ENCODE results near the gene PNPLA7.
"Not testable (repeated sequence)": the region's sequence is repeated elsewhere in the genome, so short reads cannot be mapped to it uniquely, and the experiment has no call there.

The PNPLA7 gene

DNA sequence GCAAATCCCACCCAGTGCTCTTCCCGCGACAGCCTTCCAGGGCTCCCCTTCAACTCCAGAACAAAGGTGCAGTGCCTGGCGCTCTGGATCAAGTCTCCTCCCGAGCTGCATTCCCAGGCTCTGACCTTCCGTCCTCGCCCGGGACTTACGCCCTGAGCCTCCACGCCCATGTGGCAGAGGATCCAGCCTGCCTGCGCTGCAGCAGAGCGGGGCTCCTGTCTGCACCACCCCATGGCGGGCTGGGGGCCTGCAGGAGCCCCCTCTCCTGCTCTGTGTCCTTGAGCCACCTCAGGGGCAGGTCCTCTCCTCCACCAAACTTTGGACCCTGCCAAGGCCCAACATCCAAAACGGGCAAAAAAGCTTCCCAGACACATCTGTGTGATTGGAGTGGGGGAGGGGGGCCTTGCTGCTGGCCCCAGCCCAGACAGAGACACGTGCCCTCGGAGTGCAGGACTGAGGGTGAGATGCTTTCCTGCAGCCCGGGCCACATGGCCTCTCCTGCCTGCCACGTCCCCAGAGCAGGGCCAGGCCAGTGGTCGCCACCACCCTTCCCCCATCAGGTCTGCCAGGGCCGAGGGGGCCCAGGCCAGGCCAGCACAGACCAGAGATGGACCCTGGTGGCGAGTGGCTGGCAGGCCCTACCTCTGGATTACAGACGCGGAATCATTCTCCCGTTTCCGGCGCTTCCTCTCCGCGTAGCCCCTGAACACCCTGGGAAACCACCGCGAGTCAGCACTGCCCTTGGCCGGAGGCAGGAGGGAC lies 95.4 kb downstream of the PNPLA7 start:
- Histone ChIP-seq H3K9me3 (ENCODE audit: control insufficient read depth in 2 of 2, low read length in 2 of 2) (no peaks in the 10 kb centered on the region), H3K27ac (ENCODE audit: low read depth in 2 of 2, low read length in 2 of 2) (peak overlapping the region; percentile 92 to 95), H3K4me3 (ENCODE audit: low read length in 2 of 2) (peak overlapping the region; percentile 61 to 77), H3K36me3 (ENCODE audit: control insufficient read depth in 2 of 2, insufficient read depth in 2 of 2, low read length in 2 of 2) (peaks cover 0 to 2% of the 10 kb centered on the region in 2 donors), H3K27me3 (ENCODE audit: control insufficient read depth in 2 of 2, insufficient read depth in 2 of 2, low read length in 2 of 2) (no peaks in the 10 kb centered on the region), H3K4me1 (ENCODE audit: control insufficient read depth in 2 of 2, insufficient read depth in 2 of 2, low read length in 2 of 2) (peaks cover 21 to 23% of the 10 kb centered on the region in 2 donors), H3K9ac (ENCODE audit: low read depth in 1 of 2, low read length in 2 of 2) (peak overlapping the region; percentile 83 to 94)

DNA sequence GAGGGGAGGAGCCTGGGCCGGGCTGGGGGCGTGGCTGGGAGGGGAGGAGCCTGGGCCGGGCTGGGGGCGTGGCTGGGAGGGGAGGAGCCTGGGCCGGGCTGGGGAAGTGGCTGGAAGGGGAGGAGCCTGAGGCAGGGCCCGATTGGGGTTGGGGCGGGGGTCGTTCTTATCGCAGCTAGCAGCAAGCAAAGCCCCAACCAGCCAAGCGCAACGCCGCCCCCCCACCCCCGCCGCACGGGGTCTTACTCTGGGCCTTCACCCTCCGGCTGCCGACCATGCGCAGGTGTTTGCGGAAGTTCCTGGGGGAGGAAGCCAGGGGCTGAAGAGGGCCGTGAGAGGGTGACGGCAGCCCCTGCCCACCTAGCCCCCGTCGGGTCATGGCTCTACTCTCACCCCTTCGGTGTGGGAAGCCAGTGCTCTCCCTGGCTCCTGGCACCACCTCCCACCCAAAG lies 96.0 kb downstream of the PNPLA7 start:
- Histone ChIP-seq H3K27ac (ENCODE audit: low read depth in 2 of 2, low read length in 2 of 2) (peak overlapping the region; percentile 92 to 95), H3K9ac (ENCODE audit: low read depth in 1 of 2, low read length in 2 of 2) (peak overlapping the region; percentile 83 to 94), H3K27me3 (ENCODE audit: control insufficient read depth in 2 of 2, insufficient read depth in 2 of 2, low read length in 2 of 2) (no peaks in the 10 kb centered on the region), H3K4me3 (ENCODE audit: low read length in 2 of 2) (peak overlapping the region; percentile 61 to 77), H3K9me3 (ENCODE audit: control insufficient read depth in 2 of 2, low read length in 2 of 2) (no peaks in the 10 kb centered on the region), H3K36me3 (ENCODE audit: control insufficient read depth in 2 of 2, insufficient read depth in 2 of 2, low read length in 2 of 2) (peaks cover 0 to 8% of the 10 kb centered on the region in 2 donors), H3K4me1 (ENCODE audit: control insufficient read depth in 2 of 2, insufficient read depth in 2 of 2, low read length in 2 of 2) (peaks cover 17 to 18% of the 10 kb centered on the region in 2 donors)

DNA sequence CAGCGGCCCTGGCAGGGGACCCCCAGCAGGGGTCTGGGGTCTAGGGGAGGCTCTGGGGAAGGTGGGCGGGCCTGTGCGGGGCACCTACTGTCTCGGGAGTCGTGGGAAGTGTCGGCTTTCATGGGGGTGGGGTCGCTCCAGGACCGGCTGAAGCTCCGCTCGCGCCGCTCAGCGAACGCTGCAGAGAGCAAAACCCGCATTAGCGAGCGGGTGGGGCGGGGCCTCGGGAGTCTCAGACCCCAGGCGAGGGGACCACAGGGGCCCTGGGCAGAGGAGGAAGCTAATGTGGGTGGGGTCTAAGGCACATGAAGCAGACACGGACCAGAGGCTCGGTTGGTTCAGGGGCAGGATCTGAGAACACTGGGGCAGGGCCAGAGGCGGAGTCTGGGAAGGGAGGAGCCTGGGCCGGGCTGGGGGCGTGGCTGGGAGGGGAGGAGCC lies 96.5 kb downstream of the PNPLA7 start:
- Histone ChIP-seq H3K27ac (ENCODE audit: low read depth in 2 of 2, low read length in 2 of 2) (no peak overlapping the region), H3K27me3 (ENCODE audit: control insufficient read depth in 2 of 2, insufficient read depth in 2 of 2, low read length in 2 of 2) (no peaks in the 10 kb centered on the region), H3K9me3 (ENCODE audit: control insufficient read depth in 2 of 2, low read length in 2 of 2) (no peaks in the 10 kb centered on the region), H3K9ac (ENCODE audit: low read depth in 1 of 2, low read length in 2 of 2) (peak overlapping the region in 1 of 2 donors; percentile 11), H3K36me3 (ENCODE audit: control insufficient read depth in 2 of 2, insufficient read depth in 2 of 2, low read length in 2 of 2) (peaks cover 0 to 11% of the 10 kb centered on the region in 2 donors), H3K4me3 (ENCODE audit: low read length in 2 of 2) (peak overlapping the region; percentile 41 to 52), H3K4me1 (ENCODE audit: control insufficient read depth in 2 of 2, insufficient read depth in 2 of 2, low read length in 2 of 2) (peaks cover 17% of the 10 kb centered on the region in 2 donors)

GRCh38 chr9:137452761-137453642 lies 97.2 kb downstream of the PNPLA7 start:
- H3K27me3 ChIP-seq (ENCODE audit: control insufficient read depth in 2 of 2, insufficient read depth in 2 of 2, low read length in 2 of 2), result no peaks in the 10 kb centered on the region
- peak overlapping the region in 1 of 2 donors; percentile 11 for H3K9ac ChIP-seq (ENCODE audit: low read depth in 1 of 2, low read length in 2 of 2)
- no peaks in the 10 kb centered on the region for H3K9me3 ChIP-seq (ENCODE audit: control insufficient read depth in 2 of 2, low read length in 2 of 2)
- H3K4me3 ChIP-seq (ENCODE audit: low read length in 2 of 2), result peak overlapping the region in 1 of 2 donors; percentile 52
- peaks cover 0 to 11% of the 10 kb centered on the region in 2 donors for H3K36me3 ChIP-seq (ENCODE audit: control insufficient read depth in 2 of 2, insufficient read depth in 2 of 2, low read length in 2 of 2)
- H3K4me1 ChIP-seq (ENCODE audit: control insufficient read depth in 2 of 2, insufficient read depth in 2 of 2, low read length in 2 of 2), result peaks cover 11% of the 10 kb centered on the region in 2 donors
- H3K27ac ChIP-seq (ENCODE audit: low read depth in 2 of 2, low read length in 2 of 2), result no peak overlapping the region

- H3K27me3 ChIP-seq (ENCODE audit: control insufficient read depth in 2 of 2, insufficient read depth in 2 of 2, low read length in 2 of 2), result no peaks in the 10 kb centered on the region
- peaks cover 9 to 11% of the 10 kb centered on the region in 2 donors for H3K4me1 ChIP-seq (ENCODE audit: control insufficient read depth in 2 of 2, insufficient read depth in 2 of 2, low read length in 2 of 2)
- H3K9me3 ChIP-seq (ENCODE audit: control insufficient read depth in 2 of 2, low read length in 2 of 2), result no peaks in the 10 kb centered on the region
- no peak overlapping the region for H3K4me3 ChIP-seq (ENCODE audit: low read length in 2 of 2)
- no peak overlapping the region for H3K27ac ChIP-seq (ENCODE audit: low read depth in 2 of 2, low read length in 2 of 2)
- peaks cover 0 to 11% of the 10 kb centered on the region in 2 donors for H3K36me3 ChIP-seq (ENCODE audit: control insufficient read depth in 2 of 2, insufficient read depth in 2 of 2, low read length in 2 of 2)
- no peak overlapping the region for H3K9ac ChIP-seq (ENCODE audit: low read depth in 1 of 2, low read length in 2 of 2)
Observed at GRCh38 chr9:137452006-137452760, 98.0 kb downstream of the PNPLA7 start.

- H3K9ac ChIP-seq (ENCODE audit: low read depth in 1 of 2, low read length in 2 of 2); H3K9me3 ChIP-seq (ENCODE audit: control insufficient read depth in 2 of 2, low read length in 2 of 2); H3K27me3 ChIP-seq (ENCODE audit: control insufficient read depth in 2 of 2, insufficient read depth in 2 of 2, low read length in 2 of 2); H3K27ac ChIP-seq (ENCODE audit: low read depth in 2 of 2, low read length in 2 of 2); H3K4me3 ChIP-seq (ENCODE audit: low read length in 2 of 2): not testable (repeated sequence)
- peaks cover 9 to 11% of the 10 kb centered on the region in 2 donors for H3K4me1 ChIP-seq (ENCODE audit: control insufficient read depth in 2 of 2, insufficient read depth in 2 of 2, low read length in 2 of 2)
- H3K36me3 ChIP-seq (ENCODE audit: control insufficient read depth in 2 of 2, insufficient read depth in 2 of 2, low read length in 2 of 2), result peaks cover 0 to 11% of the 10 kb centered on the region in 2 donors
Observed at GRCh38 chr9:137451264-137452005, 98.8 kb downstream of the PNPLA7 start.

GRCh38 chr9:137450539-137451222 lies 99.5 kb downstream of the PNPLA7 start:
- peaks cover 11 to 14% of the 10 kb centered on the region in 2 donors for H3K4me1 ChIP-seq (ENCODE audit: control insufficient read depth in 2 of 2, insufficient read depth in 2 of 2, low read length in 2 of 2)

GRCh38 chr9:137449931-137450538 lies 100.2 kb downstream of the PNPLA7 start:
- Histone ChIP-seq H3K9me3 (ENCODE audit: control insufficient read depth in 2 of 2, low read length in 2 of 2) (no peaks in the 10 kb centered on the region), H3K36me3 (ENCODE audit: control insufficient read depth in 2 of 2, insufficient read depth in 2 of 2, low read length in 2 of 2) (peaks cover 0 to 11% of the 10 kb centered on the region in 2 donors), H3K9ac (ENCODE audit: low read depth in 1 of 2, low read length in 2 of 2) (no peak overlapping the region), H3K27ac (ENCODE audit: low read depth in 2 of 2, low read length in 2 of 2) (no peak overlapping the region), H3K27me3 (ENCODE audit: control insufficient read depth in 2 of 2, insufficient read depth in 2 of 2, low read length in 2 of 2) (peaks cover 0 to 2% of the 10 kb centered on the region in 2 donors), H3K4me3 (ENCODE audit: low read length in 2 of 2) (no peak overlapping the region), H3K4me1 (ENCODE audit: control insufficient read depth in 2 of 2, insufficient read depth in 2 of 2, low read length in 2 of 2) (peaks cover 13 to 18% of the 10 kb centered on the region in 2 donors)

More at GRCh38 chr9:137450539-137451222, 99.5 kb downstream of the PNPLA7 start:
- H3K27me3 ChIP-seq (ENCODE audit: control insufficient read depth in 2 of 2, insufficient read depth in 2 of 2, low read length in 2 of 2); H3K9me3 ChIP-seq (ENCODE audit: control insufficient read depth in 2 of 2, low read length in 2 of 2); H3K27ac ChIP-seq (ENCODE audit: low read depth in 2 of 2, low read length in 2 of 2); H3K4me3 ChIP-seq (ENCODE audit: low read length in 2 of 2); H3K9ac ChIP-seq (ENCODE audit: low read depth in 1 of 2, low read length in 2 of 2): not testable (repeated sequence)
- H3K36me3 ChIP-seq (ENCODE audit: control insufficient read depth in 2 of 2, insufficient read depth in 2 of 2, low read length in 2 of 2), result peaks cover 0 to 11% of the 10 kb centered on the region in 2 donors
